Heart right ventricle (tissue), 16 donors: ENCODE results near the gene ATP2C2. TPM values are rescaled to one million over a fixed set of nuclear protein-coding genes. Genes with fewer than 3 reads are reported as not detected.
"Not testable (repeated sequence)": the region's sequence is repeated elsewhere in the genome, so short reads cannot be mapped to it uniquely, and the experiment has no call there.

ENCODE experiments used
- ATAC-seq, 8 donors: fragments of 200-7000 bp; cut with Tn5 transposase; one replicate each; pipeline ENCODE4 v1.9.1; 2020; ENCODE audit warnings: mild to moderate bottlenecking in 8 of 8, moderate library complexity in 8 of 8, moderate number of reproducible peaks in 1 of 8
- DNase-seq, 2 donors: peaks; one replicate each; pipeline ENCODE4 v3.0.0-alpha.2; 2020
- H3K27ac ChIP-seq, 10 donors: fragments of 200-600 bp; sonication (generic) in 2 of 10; one replicate each; pipeline versions ENCODE4 v1.5.0 to v1.8.0; 2020 to 2022; ENCODE audit warnings: mild to moderate bottlenecking in 3 of 10
- H3K27me3 ChIP-seq, 7 donors: fragments of 200-600 bp; one replicate each; pipeline ENCODE4 v1.8.0; 2021 to 2022; ENCODE audit warnings: mild to moderate bottlenecking in 2 of 7
- H3K36me3 ChIP-seq, 9 donors: fragments of 200-600 bp; sonication (generic) in 1 of 9; one replicate each; pipeline versions ENCODE4 v1.5.0 to v1.8.0; 2020 to 2022; ENCODE audit warnings: mild to moderate bottlenecking in 2 of 9
- H3K4me1 ChIP-seq, 9 donors: fragments of 200-600 bp; sonication (generic) in 1 of 9; one replicate each; pipeline versions ENCODE4 v1.5.0 to v1.8.0; 2020 to 2022; ENCODE audit warnings: mild to moderate bottlenecking in 4 of 9
- H3K4me3 ChIP-seq, 10 donors: fragments of 200-600 bp; sonication (generic) in 2 of 10; one replicate each; pipeline versions ENCODE4 v1.5.0 to v1.8.0; 2020 to 2022; ENCODE audit warnings: mild to moderate bottlenecking in 7 of 10, moderate library complexity in 2 of 10
- H3K9me3 ChIP-seq, 11 donors: fragments of 200-600 bp in 10 of 11; sonication (generic) in 2 of 11; one replicate each; pipeline versions ENCODE4 v1.5.0 to v1.8.0; 2013 to 2022; ENCODE audit warnings: mild to moderate bottlenecking in 2 of 11, control low read depth in 1 of 11, moderate library complexity in 1 of 11
- WGBS, 2 donors: extraction: QIAGEN DNeasy Blood & Tissue Kit; methylation state at CpG; one replicate each; pipeline ENCODE4 v1.1.7; 2013; ENCODE audit warnings: inconsistent platforms in 1 of 2; 5-methylcytosine and 5-hydroxymethylcytosine counted together
- intact Hi-C, 10 donors: fragments of 100-400 bp; cut with DNase I; formaldehyde crosslinking; loops; one replicate each; pipeline versions ENCODE4 v1.11.1 to v1.14.2; 2022
- polyA plus RNA-seq, 2 donors: library from polyadenylated mRNA; stranded (reverse); fragments of 200-250 nt; gene quantifications; one replicate each; pipeline ENCODE4 v1.2.3, GENCODE V29; 2013
- total RNA-seq, 10 donors: library from RNA; stranded (reverse); fragmentation: NEBNext Ultra II Directional in 3 of 10; extraction: Animal tissue kit (Norgen Biotek cat#: 25700) in 3 of 10; gene quantifications; one replicate each; pipeline versions ENCODE4 v1.2.1 to v1.2.4, GENCODE V29; 2021 to 2023
- TF ChIP-seq, protein P1 (sequence below), 9 donors: fragments of 200-600 bp; sonication (generic) in 2 of 9; IDR thresholded peaks; one replicate each; pipeline versions ENCODE4 v1.5.0 to v1.8.0; 2021 to 2022; ENCODE audit warnings: antibody characterized with exemption in 9 of 9, mild to moderate bottlenecking in 5 of 9, moderate library complexity in 1 of 9
- donor health status: Arrhythmogenic right ventricular cardiomyopathy.
- donor health status: ischemic (EF 13 %, LVEDD 7.1; RV severe dilation, severe dysfunction).
- donor health status: healthy with polysubstance abuse.
- donor health status: DM: no; HTN: yes; CAD: no.
- donor health status: DM: no; HTN: no; CAD: no.
- donor health status: ischemic (EF 25% LVEDD 6.9; RV normal size, moderate dysfunction).
- donor health status: ischemic (EF 25% LVEDD 5.7; RV mildly dilated, moderate dysfunction).
- donor health status: healthy.
- donor health status: DM: yes; HTN: yes; CAD: no.
- donor health status: Ischemic cardiomyopathy.
- donor health status: ischemic (EF 35%, LVEDD 5.7; RV mildly dilated, moderate dysfunction).
- donor health status: nonischemic (EF 11% LVEDD 7.7; RV severe dilation, severe dysfunction).
- donor health status: DM: yes; HTN: yes; CAD: no.
- donor health status: PGD.
- donor health status: ischemic (EF 29% LVEDD 5.4; RV normal size, mild dysfunction).
- donor health status: nonischemic (EF 23%, LVEDD 6.1; RV moderate dilation, normal function).

ATP2C2 gene
- total and polyA plus RNA-seq, 12 donors: 0.01 TPM; not detected in 11

- H3K4me1 ChIP-seq: no peaks in the 10 kb centered on the region
- 77 to 81% methylated on average over 14 of the region's 14 CpGs for WGBS, 2 donors
- H3K27me3 ChIP-seq: peaks cover 0 to 20% (median 11%) of the 10 kb centered on the region in 7 donors
- H3K4me3 ChIP-seq: no peak overlapping the region
- intact Hi-C loops: no loop called here
- TF ChIP-seq, protein P1, sequence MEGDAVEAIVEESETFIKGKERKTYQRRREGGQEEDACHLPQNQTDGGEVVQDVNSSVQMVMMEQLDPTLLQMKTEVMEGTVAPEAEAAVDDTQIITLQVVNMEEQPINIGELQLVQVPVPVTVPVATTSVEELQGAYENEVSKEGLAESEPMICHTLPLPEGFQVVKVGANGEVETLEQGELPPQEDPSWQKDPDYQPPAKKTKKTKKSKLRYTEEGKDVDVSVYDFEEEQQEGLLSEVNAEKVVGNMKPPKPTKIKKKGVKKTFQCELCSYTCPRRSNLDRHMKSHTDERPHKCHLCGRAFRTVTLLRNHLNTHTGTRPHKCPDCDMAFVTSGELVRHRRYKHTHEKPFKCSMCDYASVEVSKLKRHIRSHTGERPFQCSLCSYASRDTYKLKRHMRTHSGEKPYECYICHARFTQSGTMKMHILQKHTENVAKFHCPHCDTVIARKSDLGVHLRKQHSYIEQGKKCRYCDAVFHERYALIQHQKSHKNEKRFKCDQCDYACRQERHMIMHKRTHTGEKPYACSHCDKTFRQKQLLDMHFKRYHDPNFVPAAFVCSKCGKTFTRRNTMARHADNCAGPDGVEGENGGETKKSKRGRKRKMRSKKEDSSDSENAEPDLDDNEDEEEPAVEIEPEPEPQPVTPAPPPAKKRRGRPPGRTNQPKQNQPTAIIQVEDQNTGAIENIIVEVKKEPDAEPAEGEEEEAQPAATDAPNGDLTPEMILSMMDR (IDR thresholded peaks at IDR 0.05): no peak
- no peak for ATAC-seq
- no peaks in the 10 kb centered on the region for H3K36me3 ChIP-seq
- DNase-seq: no peak
- H3K9me3 ChIP-seq: no peaks in the 10 kb centered on the region
- no peak overlapping the region for H3K27ac ChIP-seq
Measured at GRCh38 chr16:84446596-84447392, 78.5 kb downstream of the ATP2C2 start.

DNA sequence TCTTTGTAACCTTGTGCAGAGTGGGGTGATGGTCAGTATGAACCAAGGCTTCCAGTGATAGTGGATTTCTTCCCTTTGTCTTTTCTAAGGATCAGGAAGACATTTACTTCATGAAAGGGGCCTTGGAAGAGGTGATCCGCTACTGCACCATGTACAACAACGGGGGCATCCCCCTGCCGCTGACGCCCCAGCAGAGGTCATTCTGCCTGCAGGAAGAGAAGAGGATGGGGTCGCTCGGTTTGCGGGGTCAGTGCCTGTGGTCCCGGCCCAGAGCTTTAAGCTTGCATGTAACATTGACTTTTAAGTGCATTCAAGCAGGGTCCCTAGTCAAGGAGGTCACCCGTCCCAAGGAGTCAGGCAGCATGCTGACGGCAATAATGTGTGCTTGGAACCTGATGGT lies 80.1 kb downstream of the ATP2C2 start:
- ATAC-seq (no peak), DNase-seq (no peak)
- intact Hi-C loops: no loop called here
- no peak overlapping the region for H3K4me3 ChIP-seq
- peaks cover 0 to 12% (median 8%) of the 10 kb centered on the region in 7 donors for H3K27me3 ChIP-seq
- WGBS, 2 donors: 92 to 94% methylated on average over 10 of the region's 10 CpGs
- TF ChIP-seq, protein P1 (IDR thresholded peaks at IDR 0.05): no peak
- no peaks in the 10 kb centered on the region for H3K9me3 ChIP-seq
- no peak overlapping the region for H3K27ac ChIP-seq
- H3K4me1 ChIP-seq: no peaks in the 10 kb centered on the region
- no peaks in the 10 kb centered on the region for H3K36me3 ChIP-seq

DNA sequence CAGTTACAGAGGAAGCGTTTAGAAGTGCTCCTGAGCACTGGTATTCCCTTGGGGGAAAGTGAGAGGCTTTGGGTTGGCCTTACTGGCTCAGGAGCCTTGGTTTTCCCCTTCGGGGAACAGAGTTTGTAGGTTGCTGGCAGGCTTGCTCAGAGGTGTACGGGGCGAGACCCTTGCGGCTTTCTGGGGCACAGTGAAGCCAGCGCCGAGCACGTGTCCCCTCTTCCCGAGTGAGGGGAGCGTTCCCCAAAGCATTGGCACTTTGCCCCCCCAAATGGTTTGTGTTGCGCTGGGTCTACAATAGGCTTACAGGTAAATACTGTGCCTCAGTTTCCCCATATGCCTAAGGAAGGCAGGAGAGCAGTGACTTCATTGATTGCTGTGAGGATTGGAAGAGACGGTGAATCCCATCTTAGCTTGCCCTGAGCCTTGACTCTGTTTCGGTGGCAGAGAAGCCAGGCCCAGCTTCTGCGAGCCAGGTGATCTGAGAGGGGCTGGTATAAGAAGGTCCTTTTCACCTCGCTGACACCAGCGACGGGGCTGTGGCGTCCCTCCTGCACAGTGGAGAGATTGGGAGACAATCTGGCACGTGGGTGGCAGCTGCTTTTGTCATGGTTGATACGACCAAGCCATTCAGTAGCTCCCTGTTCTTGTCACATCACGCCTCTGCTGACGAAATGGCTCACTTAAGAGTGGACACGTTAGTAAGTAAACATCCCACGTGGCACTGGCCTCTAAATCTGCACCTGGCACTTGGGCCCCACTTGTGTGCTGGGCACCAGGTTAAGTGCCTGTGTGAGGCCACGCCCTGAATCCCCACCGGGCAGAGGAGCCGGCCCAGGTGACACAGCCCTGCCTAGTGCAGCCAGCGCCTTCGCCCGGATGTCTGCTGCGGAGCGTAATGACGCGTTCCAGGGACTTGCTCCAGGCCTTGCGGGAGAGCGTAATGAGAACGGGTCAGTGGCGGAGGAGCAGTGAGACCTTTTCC lies 81.1 kb downstream of the ATP2C2 start:
- intact Hi-C loops: no loop called here
- Histone ChIP-seq H3K9me3 (no peaks in the 10 kb centered on the region), H3K27ac (no peak overlapping the region), H3K4me1 (no peaks in the 10 kb centered on the region), H3K27me3 (peaks cover 0 to 12% (median 5%) of the 10 kb centered on the region in 7 donors), H3K36me3 (no peaks in the 10 kb centered on the region), H3K4me3 (no peak overlapping the region)
- TF ChIP-seq, protein P1 (IDR thresholded peaks at IDR 0.05): no peak
- WGBS, 2 donors: 81 to 86% methylated on average over 38 of the region's 38 CpGs
- no peak for DNase-seq
- ATAC-seq: peak in 1 of 8 donors; percentile 13

DNA sequence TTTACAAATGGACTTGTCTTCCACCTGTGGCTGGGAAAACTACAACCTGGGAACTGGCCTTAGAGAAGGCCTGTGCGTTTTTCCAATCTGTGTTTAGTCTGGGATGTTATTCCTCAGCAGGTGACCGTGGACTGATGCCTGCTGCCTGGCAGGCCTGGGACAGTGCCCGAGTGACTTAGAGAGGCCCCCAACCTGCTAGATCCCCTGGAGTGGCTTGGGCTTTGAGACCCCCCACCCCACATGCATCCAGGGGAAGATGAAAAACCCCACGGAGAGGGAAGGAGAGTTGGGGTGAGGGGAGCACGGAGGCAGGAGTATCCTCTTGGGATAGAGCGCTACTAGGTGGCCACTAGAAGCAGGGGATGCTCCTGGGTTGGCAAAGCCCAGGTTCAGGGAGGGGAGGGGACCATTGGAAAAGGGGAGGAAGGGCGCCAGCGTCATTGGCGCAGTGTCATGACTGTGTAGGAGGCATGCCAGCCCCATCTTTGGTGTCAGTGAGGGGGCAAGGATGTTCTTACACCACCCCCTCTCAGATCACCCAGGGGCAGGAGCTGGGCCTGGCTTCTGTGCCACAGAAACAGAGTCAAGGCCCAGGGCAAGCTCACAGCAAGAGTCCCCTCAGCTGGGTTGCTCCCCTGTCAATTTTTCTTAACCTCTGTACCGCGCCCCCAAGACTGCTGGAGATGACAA lies 82.0 kb downstream of the ATP2C2 start:
- WGBS, 2 donors: 90 to 91% methylated on average over 11 of the region's 11 CpGs
- intact Hi-C loops: no loop called here
- Histone ChIP-seq H3K4me1 (no peaks in the 10 kb centered on the region), H3K4me3 (no peak overlapping the region), H3K9me3 (no peaks in the 10 kb centered on the region), H3K36me3 (no peaks in the 10 kb centered on the region), H3K27ac (no peak overlapping the region), H3K27me3 (peaks cover 0 to 11% (median 5%) of the 10 kb centered on the region in 7 donors)
- TF ChIP-seq, protein P1 (IDR thresholded peaks at IDR 0.05): no peak
- ATAC-seq (no peak), DNase-seq (no peak)

DNA sequence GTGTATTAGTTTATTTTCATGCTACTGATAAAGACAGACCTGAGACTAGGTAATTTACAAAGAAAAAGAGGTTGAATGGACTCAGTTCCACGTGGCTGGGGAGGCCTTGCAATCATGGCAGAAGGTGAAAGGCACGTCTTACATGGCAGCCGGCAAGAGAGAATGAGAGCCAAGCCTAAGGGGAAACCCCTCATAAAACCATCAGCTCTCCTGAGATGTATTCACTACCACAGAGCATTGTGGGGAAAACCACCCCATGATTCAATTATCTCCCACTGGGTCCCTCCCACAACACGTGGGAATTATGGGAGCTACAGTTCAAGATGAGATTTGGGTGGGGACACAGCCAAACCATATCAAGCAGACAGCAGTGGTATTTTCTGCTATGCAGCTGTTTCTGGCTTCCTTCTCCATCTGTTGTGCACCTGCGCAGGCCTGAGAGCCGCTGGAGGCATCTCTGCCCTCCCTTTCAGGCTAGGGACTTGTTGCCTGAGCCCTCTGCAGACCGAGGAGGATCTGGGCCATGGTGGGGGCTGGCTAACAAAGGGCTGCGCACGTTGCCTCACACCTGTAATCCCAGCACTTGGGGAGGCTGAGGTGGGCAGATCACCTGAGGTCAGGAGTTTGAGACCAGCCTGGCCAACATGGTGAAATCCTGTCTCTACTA lies 82.8 kb downstream of the ATP2C2 start:
- H3K27ac ChIP-seq, intact Hi-C loops, H3K4me3 ChIP-seq, H3K27me3 ChIP-seq, H3K4me1 ChIP-seq, DNase-seq, ATAC-seq, H3K9me3 ChIP-seq, H3K36me3 ChIP-seq: not testable (repeated sequence)
- WGBS, 2 donors: 89 to 90% methylated on average over 9 of the region's 9 CpGs
